SK-N-MC (cell line): ENCODE measurements around the gene MBD3.

Experiments
- EZH2 ChIP-seq: fragments of 200-600 bp; sonication (generic); IDR thresholded peaks from one replicate; pipeline ENCODE4 v1.6.1; 2017; ENCODE audit warnings: antibody characterized with exemption
- POLR2AphosphoS5 ChIP-seq: IDR thresholded peaks from 2 replicates; pipeline ENCODE4 v1.6.1; 2012; ENCODE audit warnings: mild to moderate bottlenecking, low read depth, low read length, borderline replicate concordance

GRCh38 chr19:1555487-1556389 is 36.9 kb downstream of the MBD3 start:
- TF ChIP-seq EZH2 = no peak
- TF ChIP-seq POLR2AphosphoS5 = no peak
